GM19193 (cell line): Measurements from ENCODE around the gene MRTO4.

ENCODE experiments used
- POLR2A ChIP-seq: IDR thresholded peaks from 4 replicates; pipeline ENCODE4 v1.6.1; 2011; ENCODE audit not compliant: insufficient read depth, insufficient read length; ENCODE audit errors: extremely low read depth

Gene MRTO4

GRCh38 chr1:19251305-19252196 is at the start of gene MRTO4, which contains the start of gene EMC1:
MRTO4 (plus strand) TSS chr1:19251805; CDS start chr1:19251836, 31 bp downstream.
EMC1 (minus strand) TSS chr1:19251524; CDS start chr1:19251509, 15 bp downstream.
- peak; percentile 94 for TF ChIP-seq POLR2A

GRCh38 chr1:19202396-19202795 is 49.2 kb upstream of the MRTO4 start:
- no peak for TF ChIP-seq POLR2A

- no peak for TF ChIP-seq POLR2A
Observed at GRCh38 chr1:19203440-19203839, 48.2 kb upstream of the MRTO4 start.

DNA sequence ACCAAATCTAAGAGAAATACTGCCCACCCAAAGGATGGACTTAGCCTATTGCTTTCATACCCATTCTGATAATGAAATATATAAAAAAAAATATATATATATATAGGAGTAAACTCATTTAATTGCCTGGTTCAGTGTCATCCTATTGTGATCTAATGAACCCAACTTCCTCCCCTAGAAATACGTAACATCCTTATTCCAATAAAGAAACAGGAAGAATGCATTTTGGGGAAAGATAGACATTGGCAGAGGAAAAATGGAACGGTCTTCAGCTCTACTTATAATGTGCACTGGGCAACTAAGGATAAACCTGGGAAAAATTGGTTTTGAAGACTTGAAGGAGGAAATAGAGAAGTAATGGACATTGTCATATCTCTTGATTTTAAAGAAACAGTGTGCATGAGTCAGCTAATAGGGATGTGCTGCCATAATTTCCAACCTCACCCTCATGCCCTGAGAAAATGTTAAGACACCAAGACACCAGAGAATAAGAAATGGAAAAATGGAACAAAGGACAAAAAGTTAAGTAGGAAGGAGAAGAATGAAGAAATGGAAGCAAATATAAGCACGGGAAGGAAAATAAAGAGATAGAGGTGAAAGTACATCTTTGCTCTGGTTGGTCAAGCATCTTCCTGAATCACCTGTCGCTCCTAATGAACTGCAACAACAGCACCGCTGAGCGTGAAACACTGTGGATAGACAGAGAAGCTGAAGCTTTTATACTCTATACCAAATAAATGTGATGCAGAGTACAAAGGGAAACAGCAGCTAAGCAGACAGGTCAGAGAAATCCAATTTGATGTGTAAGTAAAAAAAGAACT is 46.9 kb upstream of the MRTO4 start:
- TF ChIP-seq POLR2A, result no peak

DNA sequence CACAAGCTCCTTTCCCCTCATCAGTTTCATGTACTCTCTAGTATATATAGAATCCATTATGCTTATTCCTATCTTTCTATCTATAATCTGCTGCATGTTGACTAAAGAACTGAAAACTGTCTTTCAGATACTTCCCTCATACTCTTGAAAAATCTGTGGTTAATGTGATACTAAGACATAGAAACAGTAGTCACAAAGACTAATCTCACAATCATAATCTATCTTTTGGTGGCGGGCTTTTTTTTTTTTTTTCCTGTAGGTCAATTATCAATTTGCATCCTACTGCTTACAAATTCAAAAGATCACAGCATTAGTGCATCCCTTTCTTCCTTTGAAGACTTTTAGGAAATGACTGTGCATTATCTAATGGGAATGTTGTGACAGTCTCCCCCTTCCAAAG is 46.2 kb upstream of the MRTO4 start:
- TF ChIP-seq POLR2A, result no peak

DNA sequence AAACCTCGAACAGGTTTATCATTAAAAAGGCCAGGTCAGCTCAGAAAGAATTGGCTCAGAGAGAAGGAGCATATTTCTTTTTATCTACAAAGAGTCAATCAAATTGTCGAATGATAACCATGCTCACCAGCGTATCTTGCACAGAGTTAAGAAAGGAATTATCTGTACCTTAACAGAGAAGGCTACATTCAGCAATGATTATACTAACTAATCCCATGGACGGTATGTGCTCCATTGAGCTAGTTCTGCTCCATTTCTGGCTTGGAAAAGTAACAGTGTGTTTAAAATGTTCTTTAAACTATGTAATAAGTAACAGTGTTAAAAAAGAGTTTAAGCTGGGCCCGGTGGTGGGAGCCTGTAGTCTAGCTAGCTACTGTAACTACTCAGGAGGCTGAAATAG is 45.8 kb upstream of the MRTO4 start:
- TF ChIP-seq POLR2A, result no peak

DNA sequence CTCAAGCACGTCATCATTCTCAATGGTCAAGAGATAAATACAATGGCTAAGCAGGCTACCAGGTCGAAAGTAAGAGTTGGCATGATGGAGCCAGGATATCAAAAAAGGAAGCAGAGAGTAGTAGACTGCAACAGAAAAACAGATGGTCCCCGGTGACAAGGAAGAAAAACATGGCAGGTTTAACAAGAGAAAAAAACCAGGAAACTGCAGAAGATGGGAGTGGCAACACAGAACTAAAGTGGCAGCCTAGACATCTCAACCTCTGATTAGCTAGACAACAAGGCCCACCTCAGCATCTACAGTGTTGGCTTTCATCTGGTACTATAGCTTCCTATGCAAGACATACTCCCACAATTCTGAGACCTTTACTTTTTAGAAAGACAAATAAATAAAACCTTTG is 44.7 kb upstream of the MRTO4 start:
- no peak for TF ChIP-seq POLR2A

- no peak for TF ChIP-seq POLR2A
Observed at GRCh38 chr1:19208710-19209438, 42.7 kb upstream of the MRTO4 start.

- no peak for TF ChIP-seq POLR2A
Observed at GRCh38 chr1:19209439-19209989, 42.1 kb upstream of the MRTO4 start.

- TF ChIP-seq POLR2A, result peak; percentile 88
Observed at GRCh38 chr1:19209990-19210771, 41.4 kb upstream of the MRTO4 start, which contains the start of gene UBR4. UBR4 (minus strand) TSS chr1:19210266; CDS start chr1:19210248, 18 bp downstream.

DNA sequence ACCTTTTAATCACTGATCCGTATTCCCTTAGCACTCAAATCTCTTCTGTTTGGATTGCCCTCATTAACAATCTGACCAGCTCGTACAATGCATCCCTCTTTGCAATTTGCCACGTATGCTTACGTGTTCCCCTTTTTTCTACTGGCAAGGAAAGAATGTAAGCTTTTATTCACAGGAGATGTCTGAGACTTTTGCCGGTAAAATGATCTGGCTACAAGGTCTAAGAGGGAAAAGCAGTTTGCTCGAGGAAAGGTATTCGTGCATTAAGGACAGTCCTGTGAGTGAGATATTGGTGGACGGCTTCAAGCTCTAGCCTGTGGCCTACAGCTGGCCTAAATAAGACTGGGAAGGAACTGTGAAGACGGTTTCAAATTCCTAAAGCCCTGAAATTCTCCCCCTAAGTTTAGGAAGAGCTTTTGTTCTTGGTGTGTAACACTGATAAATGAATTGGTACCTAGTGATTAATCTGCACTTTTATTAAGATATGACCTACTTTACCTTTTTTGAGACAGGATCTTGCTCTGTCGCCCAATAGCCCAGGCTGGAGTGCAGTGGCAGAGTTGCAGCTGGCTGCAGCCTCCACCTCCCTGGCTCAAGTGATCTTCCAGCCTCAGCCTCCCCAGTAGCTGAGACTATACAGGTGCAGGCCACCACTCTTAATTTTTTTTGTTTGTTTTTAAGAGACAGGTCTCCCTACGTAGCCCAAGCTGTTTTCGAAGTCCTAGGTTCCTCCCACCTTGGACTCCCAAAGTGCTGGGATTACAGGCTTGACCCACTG is 40.6 kb upstream of the MRTO4 start:
- no peak for TF ChIP-seq POLR2A

GRCh38 chr1:19212167-19212566 is 39.4 kb upstream of the MRTO4 start:
- no peak for TF ChIP-seq POLR2A

DNA sequence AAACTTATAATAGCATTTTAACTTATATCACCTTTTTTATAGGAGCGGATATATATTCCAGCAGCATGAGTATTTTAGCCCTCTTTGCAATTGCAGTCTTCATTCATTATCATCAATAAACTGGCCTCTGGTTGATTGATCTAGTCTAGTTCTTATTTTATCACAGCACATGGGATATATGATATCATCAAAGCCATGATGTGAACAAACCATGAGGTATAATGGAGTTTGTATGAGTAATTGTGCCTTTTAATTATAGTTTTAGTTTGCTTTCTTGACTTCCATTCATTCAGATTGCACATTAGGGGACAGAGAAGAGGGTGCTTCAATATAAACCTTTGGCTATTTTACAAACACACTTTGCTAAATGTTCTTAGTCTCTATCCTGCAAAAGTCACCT is 38.0 kb upstream of the MRTO4 start:
- no peak for TF ChIP-seq POLR2A
